Right lobe of liver (tissue), 6 donors: Measurements from ENCODE around the gene ANTXR1. TPM values are rescaled to one million over a fixed set of nuclear protein-coding genes. Genes with fewer than 3 reads are reported as not detected.

ENCODE experiments used
- ATAC-seq, 4 donors: fragments of 200-7000 bp; cut with Tn5 transposase; one replicate each; pipeline ENCODE4 v1.9.1; 2020; ENCODE audit warnings: mild to moderate bottlenecking in 4 of 4, moderate library complexity in 4 of 4
- DNase-seq, 3 donors: peaks; one replicate each; pipeline ENCODE4 v3.0.0-alpha.2; 2020
- H3K27ac ChIP-seq, 3 donors: fragments of 200-600 bp; one replicate each; pipeline ENCODE4 v1.8.0; 2022
- H3K27me3 ChIP-seq, 2 donors: fragments of 200-600 bp; one replicate each; pipeline ENCODE4 v1.8.0; 2022
- H3K36me3 ChIP-seq, 4 donors: fragments of 200-600 bp; sonication (generic) in 1 of 4; one replicate each; pipeline versions ENCODE4 v1.5.1 to v1.8.0; 2017 to 2022; ENCODE audit warnings: control low read depth in 1 of 4
- H3K4me1 ChIP-seq, 4 donors: fragments of 200-600 bp; sonication (generic) in 1 of 4; one replicate each; pipeline versions ENCODE4 v1.5.1 to v1.8.0; 2017 to 2022; ENCODE audit warnings: control low read depth in 1 of 4
- H3K4me3 ChIP-seq, 3 donors: fragments of 200-600 bp; one replicate each; pipeline ENCODE4 v1.8.0; 2022
- H3K9me3 ChIP-seq, 4 donors: fragments of 200-600 bp; sonication (generic) in 1 of 4; one replicate each; pipeline versions ENCODE4 v1.5.1 to v1.8.0; 2017 to 2022; ENCODE audit warnings: control low read depth in 1 of 4
- CTCF ChIP-seq, 4 donors: fragments of 200-600 bp in 3 of 4; fragments of 450-650 bp in 1 of 4; IDR thresholded peaks; one replicate each; pipeline versions ENCODE4 v1.5.1 to v1.8.0; 2016 to 2022; ENCODE audit warnings: antibody characterized with exemption in 4 of 4, mild to moderate bottlenecking in 2 of 4
- POLR2A ChIP-seq: fragments of 450-650 bp; IDR thresholded peaks from one replicate; pipeline ENCODE4 v1.6.1; 2017; ENCODE audit warnings: antibody characterized with exemption, mild to moderate bottlenecking
- WGBS: methylation state at CpG from one replicate; pipeline ENCODE4 v1.1.6; 2018; ENCODE audit warnings: low coverage, low lambda C conversion rate; ENCODE audit not compliant: insufficient coverage; ENCODE audit errors: missing lambda C conversion rate; 5-methylcytosine and 5-hydroxymethylcytosine counted together
- intact Hi-C, 2 donors: fragments of 100-400 bp; cut with DNase I; formaldehyde crosslinking; loops; one replicate each; pipeline versions ENCODE4 v1.11.2 to v1.14.1; 2022
- total RNA-seq, 6 experiments: library from RNA; depleted of rRNA in 2 of 6; stranded (reverse); fragments of >200 nt in 2 of 6; fragmentation: NEBNext Ultra II Directional in 3 of 6; extraction: Animal tissue kit (Norgen Biotek cat#: 25700) in 3 of 6; gene quantifications; one replicate each; pipeline versions ENCODE4 v1.1.0 to v1.2.4, GENCODE V29; 2016 to 2023
- donor health status: DM: no; HTN: yes; CAD: no.
- donor health status: DM: no; HTN: no; CAD: no.
- donor health status: DM: no; HTN: no; CAD: no.
- donor health status: DM: no; HTN: yes; CAD: no.
- donor health status: DM: no; HTN: yes; CAD: no.

Gene ANTXR1
- total RNA-seq, 6 experiments from 2014 or later, result 1.1 to 4.1 (median 2.9) TPM

GRCh38 chr2:69125816-69126215 lies 112.8 kb downstream of the ANTXR1 start:
- Histone ChIP-seq H3K4me1 (no peaks in the 10 kb centered on the region), H3K27ac (no peak overlapping the region), H3K36me3 (no peaks in the 10 kb centered on the region), H3K9me3 (no peaks in the 10 kb centered on the region), H3K4me3 (no peak overlapping the region), H3K27me3 (no peaks in the 10 kb centered on the region)
- 74% methylated on average over 3 of the region's 3 CpGs for WGBS
- ATAC-seq (no peak), DNase-seq (no peak)
- no peak for TF ChIP-seq CTCF (IDR thresholded peaks at IDR 0.05)
- TF ChIP-seq POLR2A, result no peak
- intact Hi-C loops, result no loop called here

- Histone ChIP-seq H3K27ac (no peak overlapping the region), H3K4me3 (no peak overlapping the region), H3K36me3 (no peaks in the 10 kb centered on the region), H3K9me3 (no peaks in the 10 kb centered on the region), H3K27me3 (no peaks in the 10 kb centered on the region), H3K4me1 (no peaks in the 10 kb centered on the region)
- intact Hi-C loops, result no loop called here
- ATAC-seq, result no peak
- TF ChIP-seq POLR2A (no peak), CTCF (IDR thresholded peaks at IDR 0.05) (no peak)
- DNase-seq, result no peak
These were observed 113.4 kb downstream of the ANTXR1 start for GRCh38 chr2:69126341-69126740.

GRCh38 chr2:69131452-69131851 lies 118.5 kb downstream of the ANTXR1 start:
- DNase-seq (no peak), ATAC-seq (no peak)
- no peaks in the 10 kb centered on the region for H3K27me3 ChIP-seq
- intact Hi-C loops, result no loop called here
- 90% methylated on average over 6 of the region's 6 CpGs for WGBS
- H3K9me3 ChIP-seq, result no peaks in the 10 kb centered on the region
- TF ChIP-seq POLR2A (no peak), CTCF (IDR thresholded peaks at IDR 0.05) (no peak)
- no peaks in the 10 kb centered on the region for H3K36me3 ChIP-seq
- no peaks in the 10 kb centered on the region for H3K4me1 ChIP-seq
- no peak overlapping the region for H3K27ac ChIP-seq
- no peak overlapping the region for H3K4me3 ChIP-seq

- no peaks in the 10 kb centered on the region for H3K4me1 ChIP-seq
- no peak overlapping the region for H3K27ac ChIP-seq
- intact Hi-C loops, result no loop called here
- DNase-seq (no peak), ATAC-seq (peak in 1 of 4 donors; percentile 47)
- TF ChIP-seq POLR2A (no peak), CTCF (IDR thresholded peaks at IDR 0.05) (no peak)
- no peaks in the 10 kb centered on the region for H3K27me3 ChIP-seq
- 81% methylated on average over 4 of the region's 4 CpGs for WGBS
- H3K36me3 ChIP-seq, result no peaks in the 10 kb centered on the region
- no peaks in the 10 kb centered on the region for H3K9me3 ChIP-seq
- H3K4me3 ChIP-seq, result no peak overlapping the region
These were observed 119.2 kb downstream of the ANTXR1 start for GRCh38 chr2:69131983-69132675.
